SU-DHL-6 (cell line): ENCODE results near the gene TSPAN6.

ENCODE experiments used
- H2AFZ ChIP-seq: fragments of 200-600 bp; sonication (generic); 2 replicates; pipeline ENCODE4 v1.6.1; 2014; ENCODE audit warnings: low read depth, mild to moderate bottlenecking, moderate library complexity, mixed read lengths, antibody characterized with exemption, low read length; ENCODE audit not compliant: severe bottlenecking
- H3F3A ChIP-seq: fragments of 200-600 bp; shearing (Covaris generic); 2 replicates; pipeline ENCODE4 v1.6.0; 2016; ENCODE audit warnings: antibody characterized with exemption, mild to moderate bottlenecking; ENCODE audit not compliant: insufficient read depth
- H3K27ac ChIP-seq: fragments of 200-600 bp; sonication (generic); 2 replicates; pipeline ENCODE4 v1.5.1; 2016; ENCODE audit warnings: low read depth, mild to moderate bottlenecking, low read length, moderate library complexity, mixed read lengths
- H3K27me3 ChIP-seq: fragments of 200-600 bp; sonication (generic), shearing (Covaris generic); 2 replicates; pipeline ENCODE4 v1.6.0; 2014; ENCODE audit warnings: mild to moderate bottlenecking, low read length
- H3K36me3 ChIP-seq: fragments of 200-600 bp; sonication (generic); 2 replicates; pipeline ENCODE4 v1.6.1; 2014; ENCODE audit warnings: mild to moderate bottlenecking, low read length, mixed read lengths
- H3K4me2 ChIP-seq: fragments of 300-600, 200-600 bp; shearing (Covaris generic), sonication (generic); 2 replicates; pipeline ENCODE4 v1.6.0; 2014; ENCODE audit warnings: low read length, low read depth, mild to moderate bottlenecking; ENCODE audit not compliant: poor library complexity, severe bottlenecking
- H3K4me3 ChIP-seq: fragments of 200-600 bp; sonication (generic); 2 replicates; pipeline ENCODE4 v1.5.1; 2014; ENCODE audit warnings: antibody characterized with exemption, low read length, mild to moderate bottlenecking, mixed read lengths; ENCODE audit not compliant: insufficient read depth, poor library complexity, severe bottlenecking
- H3K79me2 ChIP-seq: fragments of 200-600 bp; sonication (generic); 2 replicates; pipeline ENCODE4 v1.6.1; 2014; ENCODE audit warnings: mild to moderate bottlenecking, low read length, moderate library complexity; ENCODE audit not compliant: insufficient read depth
- H3K9ac ChIP-seq: fragments of 200-600 bp; sonication (generic); 2 replicates; pipeline ENCODE4 v1.7.0; 2014; ENCODE audit warnings: mild to moderate bottlenecking, low read length
- H3K9me2 ChIP-seq: fragments of 200-600 bp; sonication (generic); replicated peaks from 2 replicates; pipeline ENCODE4 v1.6.1; 2014; ENCODE audit warnings: low read length; ENCODE audit not compliant: insufficient read depth
- H3K9me3 ChIP-seq: fragments of 200-600 bp; sonication (generic); 2 replicates; pipeline ENCODE4 v1.6.1; 2014; ENCODE audit warnings: low read length, mixed read lengths; ENCODE audit not compliant: insufficient read depth
- H4K20me1 ChIP-seq: fragments of 200-600 bp; sonication (generic); 2 replicates; pipeline ENCODE4 v1.6.1; 2014; ENCODE audit warnings: low read depth, mild to moderate bottlenecking, antibody characterized with exemption, low read length, moderate library complexity, mixed read lengths
- EZH2phosphoT487 ChIP-seq: fragments of 200-600 bp; sonication (generic), shearing (Covaris generic); conservative IDR thresholded peaks from 2 replicates; pipeline ENCODE4 v1.6.1; 2018; ENCODE audit warnings: mild to moderate bottlenecking, antibody characterized with exemption, low read length, moderate library complexity, mixed read lengths
- TF ChIP-seq, protein P1 (sequence below): fragments of 200-600 bp; sonication (generic); IDR thresholded peaks from one replicate; pipeline ENCODE4 v1.5.1; 2017; ENCODE audit warnings: antibody characterized with exemption, mild to moderate bottlenecking, low read length, moderate library complexity; ENCODE audit not compliant: insufficient read depth, poor library complexity, severe bottlenecking

Gene TSPAN6

DNA sequence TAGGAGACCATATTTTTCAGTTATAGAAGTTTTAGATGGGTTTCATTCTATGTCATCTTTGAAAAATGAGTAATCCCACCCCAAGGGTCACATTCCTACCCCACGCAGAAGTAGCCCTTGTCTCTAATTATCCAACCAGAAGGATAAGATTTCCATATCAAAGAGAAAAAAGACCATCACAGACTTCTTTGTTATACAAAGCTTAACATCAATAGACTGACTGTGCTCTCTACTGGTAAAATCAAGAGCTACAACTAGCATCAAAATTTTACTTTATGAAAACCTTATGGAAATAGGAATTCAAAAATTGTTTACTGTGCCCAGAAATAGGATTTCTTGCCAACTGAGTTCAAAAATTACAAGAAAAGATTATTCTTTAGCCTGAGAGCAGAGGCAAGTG, 27.0 kb downstream of the TSPAN6 start:
- Histone ChIP-seq H3F3A (no peaks in the 10 kb centered on the region), H3K9me3 (no peaks in the 10 kb centered on the region), H3K27ac (no peak overlapping the region), H2AFZ (no peak overlapping the region), H3K36me3 (no peaks in the 10 kb centered on the region), H3K9me2 (no peaks in the 10 kb centered on the region), H4K20me1 (no peaks in the 10 kb centered on the region), H3K4me3 (no peak overlapping the region), H3K79me2 (no peaks in the 10 kb centered on the region), H3K4me2 (no peak overlapping the region), H3K27me3 (no peaks in the 10 kb centered on the region), H3K9ac (no peak overlapping the region)
- TF ChIP-seq, protein P1, sequence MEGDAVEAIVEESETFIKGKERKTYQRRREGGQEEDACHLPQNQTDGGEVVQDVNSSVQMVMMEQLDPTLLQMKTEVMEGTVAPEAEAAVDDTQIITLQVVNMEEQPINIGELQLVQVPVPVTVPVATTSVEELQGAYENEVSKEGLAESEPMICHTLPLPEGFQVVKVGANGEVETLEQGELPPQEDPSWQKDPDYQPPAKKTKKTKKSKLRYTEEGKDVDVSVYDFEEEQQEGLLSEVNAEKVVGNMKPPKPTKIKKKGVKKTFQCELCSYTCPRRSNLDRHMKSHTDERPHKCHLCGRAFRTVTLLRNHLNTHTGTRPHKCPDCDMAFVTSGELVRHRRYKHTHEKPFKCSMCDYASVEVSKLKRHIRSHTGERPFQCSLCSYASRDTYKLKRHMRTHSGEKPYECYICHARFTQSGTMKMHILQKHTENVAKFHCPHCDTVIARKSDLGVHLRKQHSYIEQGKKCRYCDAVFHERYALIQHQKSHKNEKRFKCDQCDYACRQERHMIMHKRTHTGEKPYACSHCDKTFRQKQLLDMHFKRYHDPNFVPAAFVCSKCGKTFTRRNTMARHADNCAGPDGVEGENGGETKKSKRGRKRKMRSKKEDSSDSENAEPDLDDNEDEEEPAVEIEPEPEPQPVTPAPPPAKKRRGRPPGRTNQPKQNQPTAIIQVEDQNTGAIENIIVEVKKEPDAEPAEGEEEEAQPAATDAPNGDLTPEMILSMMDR: no peak
- TF ChIP-seq EZH2phosphoT487: no peak

DNA sequence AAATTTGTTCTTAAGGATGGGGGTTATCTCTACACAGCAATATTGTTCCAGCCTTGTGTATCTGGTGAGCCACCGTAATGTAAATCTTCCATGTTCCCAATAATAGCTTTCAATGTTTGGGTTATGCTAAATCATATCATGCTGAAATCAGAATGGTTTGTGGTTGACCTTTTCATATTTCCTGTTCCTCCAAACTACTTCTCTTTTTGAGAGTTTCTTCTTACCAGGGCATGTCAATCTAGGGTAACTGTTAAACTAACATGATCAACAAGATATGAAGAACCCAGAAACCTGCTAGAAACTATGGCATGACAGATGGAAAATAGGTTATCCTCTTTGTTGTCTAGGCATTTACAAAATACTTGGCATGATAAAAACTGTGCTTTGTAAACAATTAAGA, 29.9 kb downstream of the TSPAN6 start:
- Histone ChIP-seq H3K79me2 (no peaks in the 10 kb centered on the region), H3K9me2 (no peaks in the 10 kb centered on the region), H4K20me1 (no peaks in the 10 kb centered on the region), H3K9ac (no peak overlapping the region), H3K4me2 (no peak overlapping the region), H3F3A (no peaks in the 10 kb centered on the region), H3K36me3 (no peaks in the 10 kb centered on the region), H3K9me3 (no peaks in the 10 kb centered on the region), H3K27me3 (no peaks in the 10 kb centered on the region), H3K27ac (no peak overlapping the region), H2AFZ (no peak overlapping the region), H3K4me3 (no peak overlapping the region)
- TF ChIP-seq, protein P1: no peak
- no peak for TF ChIP-seq EZH2phosphoT487

DNA sequence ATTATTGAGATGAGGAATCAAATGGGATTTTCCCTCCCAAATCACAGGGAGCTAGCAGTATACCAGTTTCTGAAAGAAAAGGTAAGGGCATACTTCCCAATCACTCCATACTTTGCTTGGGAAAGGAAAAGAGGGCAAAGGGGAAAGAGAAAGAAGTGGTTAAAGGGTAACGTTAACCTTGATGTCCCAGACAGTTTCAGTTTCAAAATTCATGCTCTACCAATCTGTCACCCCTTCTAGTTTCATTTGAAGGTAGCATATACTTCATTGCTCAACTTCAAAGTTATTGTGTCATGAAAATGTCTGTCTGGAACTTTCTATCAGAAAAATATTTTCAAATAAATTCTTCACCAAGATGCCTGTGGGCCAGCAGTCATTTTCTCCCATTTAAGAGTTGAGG, 35.8 kb downstream of the TSPAN6 start:
- H3K9ac ChIP-seq: no peak overlapping the region
- H3F3A ChIP-seq: no peaks in the 10 kb centered on the region
- TF ChIP-seq EZH2phosphoT487: no peak
- TF ChIP-seq, protein P1: no peak
- H3K4me2 ChIP-seq: no peak overlapping the region
- no peak overlapping the region for H2AFZ ChIP-seq
- no peaks in the 10 kb centered on the region for H3K36me3 ChIP-seq
- no peaks in the 10 kb centered on the region for H3K9me3 ChIP-seq
- H3K9me2 ChIP-seq: no peaks in the 10 kb centered on the region
- no peaks in the 10 kb centered on the region for H3K79me2 ChIP-seq
- H3K4me3 ChIP-seq: no peak overlapping the region
- no peaks in the 10 kb centered on the region for H3K27me3 ChIP-seq
- H3K27ac ChIP-seq: no peak overlapping the region
- no peaks in the 10 kb centered on the region for H4K20me1 ChIP-seq

DNA sequence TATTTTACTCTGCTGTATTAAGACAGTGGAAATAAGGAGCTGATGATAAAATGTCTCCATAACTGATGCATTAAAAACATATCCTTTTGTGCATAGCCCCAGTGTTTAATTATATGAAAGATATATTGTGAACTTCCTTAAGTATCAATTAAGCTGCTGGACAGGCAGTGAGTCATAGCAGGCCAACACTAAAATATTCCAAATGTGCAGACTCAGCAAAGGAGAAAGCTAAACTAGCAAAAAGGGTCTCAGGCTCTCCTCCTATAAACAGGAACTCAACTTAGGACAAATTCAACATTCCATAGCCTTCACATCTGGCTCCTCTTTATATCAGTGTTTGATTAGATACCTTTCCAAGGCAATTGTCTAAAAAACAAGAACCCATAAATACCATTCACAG, 36.3 kb downstream of the TSPAN6 start:
- no peak overlapping the region for H3K27ac ChIP-seq
- no peaks in the 10 kb centered on the region for H3K9me3 ChIP-seq
- H3K27me3 ChIP-seq: no peaks in the 10 kb centered on the region
- no peaks in the 10 kb centered on the region for H3K36me3 ChIP-seq
- no peaks in the 10 kb centered on the region for H3K79me2 ChIP-seq
- no peaks in the 10 kb centered on the region for H3F3A ChIP-seq
- no peaks in the 10 kb centered on the region for H4K20me1 ChIP-seq
- H3K4me3 ChIP-seq: no peak overlapping the region
- TF ChIP-seq, protein P1: no peak
- TF ChIP-seq EZH2phosphoT487: no peak
- H2AFZ ChIP-seq: no peak overlapping the region
- no peaks in the 10 kb centered on the region for H3K9me2 ChIP-seq
- no peak overlapping the region for H3K9ac ChIP-seq
- H3K4me2 ChIP-seq: no peak overlapping the region
